IPS-20b (cell line): ENCODE measurements around the gene PDPN.
"Not testable (repeated sequence)": the region's sequence is repeated elsewhere in the genome, so short reads cannot be mapped to it uniquely, and the experiment has no call there.

Experiments
- H3K27ac ChIP-seq: one replicate; pipeline ENCODE4 v1.5.1; 2013; ENCODE audit warnings: low read length
- H3K27me3 ChIP-seq: 2 replicates; pipeline ENCODE4 v1.6.1; 2013; ENCODE audit warnings: mild to moderate bottlenecking, low read length, inconsistent platforms; ENCODE audit not compliant: insufficient read depth
- H3K36me3 ChIP-seq: 2 replicates; pipeline ENCODE4 v1.6.1; 2013; ENCODE audit warnings: low read depth, mild to moderate bottlenecking, inconsistent platforms, low read length, moderate library complexity; ENCODE audit not compliant: insufficient read depth
- H3K4me1 ChIP-seq: 2 replicates; pipeline ENCODE4 v1.6.1; 2013; ENCODE audit warnings: mild to moderate bottlenecking, control low read depth, inconsistent platforms, low read length, moderate library complexity; ENCODE audit not compliant: insufficient read depth
- H3K4me3 ChIP-seq: 2 replicates; pipeline ENCODE4 v1.5.1; 2013; ENCODE audit warnings: mild to moderate bottlenecking, low read length, inconsistent platforms
- H3K9ac ChIP-seq: 2 replicates; pipeline ENCODE4 v1.6.1; 2013; ENCODE audit warnings: low read depth, mild to moderate bottlenecking, inconsistent platforms, low read length, moderate library complexity
- H3K9me3 ChIP-seq: 2 replicates; pipeline ENCODE4 v1.6.1; 2013; ENCODE audit warnings: mild to moderate bottlenecking, low read depth, low read length, inconsistent platforms; ENCODE audit not compliant: insufficient read depth

PDPN gene

GRCh38 chr1:13549521-13549920 lies 34.1 kb upstream of the PDPN start:
- Histone ChIP-seq H3K9me3 (no peaks in the 10 kb centered on the region), H3K9ac (no peak overlapping the region), H3K27me3 (no peaks in the 10 kb centered on the region), H3K27ac (no peak overlapping the region), H3K36me3 (no peaks in the 10 kb centered on the region), H3K4me3 (no peak overlapping the region), H3K4me1 (no peaks in the 10 kb centered on the region)

- no peak overlapping the region for H3K4me3 ChIP-seq
- no peaks in the 10 kb centered on the region for H3K9me3 ChIP-seq
- H3K4me1 ChIP-seq: no peaks in the 10 kb centered on the region
- no peak overlapping the region for H3K27ac ChIP-seq
- H3K27me3 ChIP-seq: no peaks in the 10 kb centered on the region
- no peaks in the 10 kb centered on the region for H3K36me3 ChIP-seq
- no peak overlapping the region for H3K9ac ChIP-seq
These were observed 33.0 kb upstream of the PDPN start for GRCh38 chr1:13550663-13551062.

- Histone ChIP-seq H3K4me3 (no peak overlapping the region), H3K36me3 (no peaks in the 10 kb centered on the region), H3K9ac (no peak overlapping the region), H3K4me1 (no peaks in the 10 kb centered on the region), H3K9me3 (no peaks in the 10 kb centered on the region), H3K27ac (no peak overlapping the region), H3K27me3 (no peaks in the 10 kb centered on the region)
These were observed 28.8 kb upstream of the PDPN start for GRCh38 chr1:13554798-13555197.

GRCh38 chr1:13556224-13556764 lies 27.3 kb upstream of the PDPN start:
- Histone ChIP-seq H3K27me3 (no peaks in the 10 kb centered on the region; the same call in 1 of the 2 replicates), H3K4me3 (no peak overlapping the region), H3K9me3 (no peaks in the 10 kb centered on the region), H3K4me1 (no peaks in the 10 kb centered on the region), H3K27ac (no peak overlapping the region), H3K9ac (no peak overlapping the region), H3K36me3 (no peaks in the 10 kb centered on the region)

GRCh38 chr1:13560541-13560940 lies 23.1 kb upstream of the PDPN start:
- H3K27me3 ChIP-seq: no peaks in the 10 kb centered on the region; the same call in 1 of the 2 replicates
- no peaks in the 10 kb centered on the region for H3K4me1 ChIP-seq
- no peak overlapping the region for H3K27ac ChIP-seq
- H3K9me3 ChIP-seq: no peaks in the 10 kb centered on the region
- H3K9ac ChIP-seq: no peak overlapping the region
- no peak overlapping the region for H3K4me3 ChIP-seq
- H3K36me3 ChIP-seq: no peaks in the 10 kb centered on the region

- H3K4me3 ChIP-seq, H3K27me3 ChIP-seq, H3K4me1 ChIP-seq, H3K9ac ChIP-seq, H3K27ac ChIP-seq, H3K9me3 ChIP-seq, H3K36me3 ChIP-seq: not testable (repeated sequence)
These were observed 20.7 kb upstream of the PDPN start for GRCh38 chr1:13562981-13563380.

GRCh38 chr1:13564073-13564472 lies 19.6 kb upstream of the PDPN start:
- Histone ChIP-seq H3K9ac (no peak overlapping the region), H3K27me3 (peaks cover 4% of the 10 kb centered on the region; the same call in 1 of the 2 replicates), H3K27ac (no peak overlapping the region), H3K4me1 (no peaks in the 10 kb centered on the region), H3K9me3 (no peaks in the 10 kb centered on the region), H3K36me3 (no peaks in the 10 kb centered on the region), H3K4me3 (no peak overlapping the region)

- not testable (repeated sequence) for H3K27me3 ChIP-seq, H3K27ac ChIP-seq, H3K4me1 ChIP-seq, H3K4me3 ChIP-seq, H3K9me3 ChIP-seq, H3K9ac ChIP-seq, H3K36me3 ChIP-seq
These were observed 13.2 kb upstream of the PDPN start for GRCh38 chr1:13570435-13570834.

GRCh38 chr1:13570924-13571323 lies 12.7 kb upstream of the PDPN start:
- H3K27me3 ChIP-seq: peaks cover 4% of the 10 kb centered on the region; the same call in 1 of the 2 replicates
- H3K4me1 ChIP-seq: no peaks in the 10 kb centered on the region
- no peak overlapping the region for H3K4me3 ChIP-seq
- no peaks in the 10 kb centered on the region for H3K9me3 ChIP-seq
- H3K36me3 ChIP-seq: no peaks in the 10 kb centered on the region
- H3K27ac ChIP-seq: no peak overlapping the region
- no peak overlapping the region for H3K9ac ChIP-seq

- no peak overlapping the region for H3K4me3 ChIP-seq
- no peak overlapping the region for H3K27ac ChIP-seq
- H3K36me3 ChIP-seq: no peaks in the 10 kb centered on the region
- no peak overlapping the region for H3K9ac ChIP-seq
- no peaks in the 10 kb centered on the region for H3K4me1 ChIP-seq
- H3K9me3 ChIP-seq: no peaks in the 10 kb centered on the region
- no peaks in the 10 kb centered on the region for H3K27me3 ChIP-seq
These were observed 10.0 kb upstream of the PDPN start for GRCh38 chr1:13573586-13573985.

- H3K4me1 ChIP-seq: 0 out of 2 replicates have a peak, but pooled peaks cover 3% of the 10 kb centered on the region
- H3K27me3 ChIP-seq: peaks cover 2% of the 10 kb centered on the region; the same call in 1 of the 2 replicates
- no peaks in the 10 kb centered on the region for H3K36me3 ChIP-seq
- no peak overlapping the region for H3K9ac ChIP-seq
- no peak overlapping the region for H3K4me3 ChIP-seq
- no peak overlapping the region for H3K27ac ChIP-seq
- H3K9me3 ChIP-seq: no peaks in the 10 kb centered on the region
These were observed 6.7 kb upstream of the PDPN start for GRCh38 chr1:13576926-13577325.

GRCh38 chr1:13577846-13578245 lies 5.8 kb upstream of the PDPN start:
- 0 out of 2 replicates have a peak, but pooled peaks cover 8% of the 10 kb centered on the region for H3K4me1 ChIP-seq
- H3K27me3 ChIP-seq: peaks cover 11% of the 10 kb centered on the region; the same call in 1 of the 2 replicates
- H3K4me3 ChIP-seq: no peak overlapping the region
- no peak overlapping the region for H3K27ac ChIP-seq
- H3K36me3 ChIP-seq: no peaks in the 10 kb centered on the region
- H3K9me3 ChIP-seq: no peaks in the 10 kb centered on the region
- no peak overlapping the region for H3K9ac ChIP-seq
